Measurements from ENCODE around the gene MRPL24.

- TF ChIP-seq KAT2B (IDR thresholded peaks at IDR 0.05; ENCODE audit: low read depth, low read length) (no peak), RBBP5 (IDR thresholded peaks at IDR 0.05; ENCODE audit: borderline replicate concordance, insufficient read depth, low read length, poor library complexity, severe bottlenecking) (no peak), ATF2 (CRISPR knock-in tag; IDR thresholded peaks at IDR 0.05) (no peak), ZBTB8A (IDR thresholded peaks at IDR 0.05; ENCODE audit: partially characterized antibody) (no peak), CTCF (IDR thresholded peaks at IDR 0.05 in 2 of 3, conservative IDR thresholded peaks at IDR 0.05 in 1 of 3; ENCODE audit: insufficient read depth in 2 of 3, low read depth in 1 of 3, low read length in 3 of 3) (no peak), ZC3H4 (CRISPR knock-in tag; IDR thresholded peaks at IDR 0.05; ENCODE audit: borderline replicate concordance) (no peak), PURB (CRISPR knock-in tag; IDR thresholded peaks at IDR 0.05; ENCODE audit: low read depth) (no peak), BRCA1 (IDR thresholded peaks at IDR 0.05) (no peak), BRCA1 (CRISPR knock-in tag; IDR thresholded peaks at IDR 0.05) (no peak), NFIC (IDR thresholded peaks at IDR 0.05) (no peak), CREB1 (IDR thresholded peaks at IDR 0.05) (no peak), CREB1 (CRISPR knock-in tag; IDR thresholded peaks at IDR 0.05) (no peak), EP300 (IDR thresholded peaks at IDR 0.05; ENCODE audit: low read length) (no peak), EZH2 (IDR thresholded peaks at IDR 0.05; ENCODE audit: borderline replicate concordance, low read depth, low read length) (no peak)
- TF ChIP-seq, protein P1, sequence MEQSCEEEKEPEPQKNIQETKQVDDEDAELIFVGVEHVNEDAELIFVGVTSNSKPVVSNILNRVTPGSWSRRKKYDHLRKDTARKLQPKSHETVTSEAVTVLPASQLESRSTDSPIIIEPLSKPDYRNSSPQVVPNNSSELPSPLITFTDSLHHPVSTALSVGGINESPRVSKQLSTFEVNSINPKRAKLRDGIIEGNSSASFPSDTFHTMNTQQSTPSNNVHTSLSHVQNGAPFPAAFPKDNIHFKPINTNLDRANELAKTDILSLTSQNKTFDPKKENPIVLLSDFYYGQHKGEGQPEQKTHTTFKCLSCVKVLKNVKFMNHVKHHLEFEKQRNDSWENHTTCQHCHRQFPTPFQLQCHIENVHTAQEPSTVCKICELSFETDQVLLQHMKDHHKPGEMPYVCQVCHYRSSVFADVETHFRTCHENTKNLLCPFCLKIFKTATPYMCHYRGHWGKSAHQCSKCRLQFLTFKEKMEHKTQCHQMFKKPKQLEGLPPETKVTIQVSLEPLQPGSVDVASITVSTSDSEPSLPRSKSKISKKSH (CRISPR knock-in tag; IDR thresholded peaks at IDR 0.05) = no peak
Observed at GRCh38 chr1:156781585-156782186, 40.8 kb upstream of the MRPL24 start.
